Fibroblast of mammary gland (primary cell): ENCODE measurements around the gene HDHD5.
"Not testable (repeated sequence)": the region's sequence is repeated elsewhere in the genome, so short reads cannot be mapped to it uniquely, and the experiment has no call there.

Experiments
- DNase-seq: peaks from one replicate; pipeline ENCODE4 v3.0.0-alpha.2; 2010; ENCODE audit warnings: low read depth
- H3K4me3 ChIP-seq: 2 replicates; pipeline ENCODE4 v1.5.1; 2011; ENCODE audit warnings: low read depth, mild to moderate bottlenecking, low read length, moderate library complexity; ENCODE audit not compliant: control insufficient read depth
- CTCF ChIP-seq: conservative IDR thresholded peaks from 2 replicates; pipeline ENCODE4 v1.5.1; 2011; ENCODE audit warnings: low read depth, low read length, inconsistent platforms; ENCODE audit not compliant: control insufficient read depth, insufficient read depth

The HDHD5 gene

GRCh38 chr22:17155941-17156340, 3.1 kb downstream of the HDHD5 start:
- TF ChIP-seq CTCF, result no peak
- H3K4me3 ChIP-seq, result no peak overlapping the region
- no peak for DNase-seq

- DNase-seq, result no peak
- H3K4me3 ChIP-seq, result no peak overlapping the region
- TF ChIP-seq CTCF, result no peak
Measured at GRCh38 chr22:17152971-17153370, 6.1 kb downstream of the HDHD5 start.

- H3K4me3 ChIP-seq, result no peak overlapping the region
- no peak for TF ChIP-seq CTCF
- no peak for DNase-seq
Measured at GRCh38 chr22:17152340-17152739, 6.7 kb downstream of the HDHD5 start.

GRCh38 chr22:17149076-17149815, 9.8 kb downstream of the HDHD5 start:
- H3K4me3 ChIP-seq, result no peak overlapping the region
- TF ChIP-seq CTCF, result no peak
- DNase-seq, result no peak

GRCh38 chr22:17147458-17147857, 11.6 kb downstream of the HDHD5 start:
- not testable (repeated sequence) for DNase-seq, H3K4me3 ChIP-seq

GRCh38 chr22:17145021-17145680, 13.9 kb downstream of the HDHD5 start:
- no peak for DNase-seq
- no peak overlapping the region for H3K4me3 ChIP-seq
- no peak for TF ChIP-seq CTCF

GRCh38 chr22:17143826-17144225, 15.3 kb downstream of the HDHD5 start:
- no peak for DNase-seq
- no peak overlapping the region for H3K4me3 ChIP-seq
- no peak for TF ChIP-seq CTCF
